AG04449 (cell line): ENCODE data around the gene LCP2.
"Not testable (repeated sequence)": the region's sequence is repeated elsewhere in the genome, so short reads cannot be mapped to it uniquely, and the experiment has no call there.

Experiments used
- CTCF ChIA-PET: fragments of 350-600 bp; formaldehyde crosslinking; extraction: SDS; loops from one replicate; lab custom pipeline; 2021; ENCODE audit warnings: antibody characterized with exemption; lab: Yijun Ruan, JAX
- POLR2A ChIA-PET: fragments of 400-600, 350-600 bp; formaldehyde crosslinking; extraction: SDS; loops from one replicate; lab custom pipeline; 2020; ENCODE audit warnings: antibody characterized with exemption, inconsistent platforms; lab: Yijun Ruan, JAX
- DNase-seq: peaks from one replicate; pipeline ENCODE4 v3.0.0-alpha.2; 2010; ENCODE audit warnings: low read depth, low spot score
- H3K4me3 ChIP-seq: 2 replicates; pipeline ENCODE4 v1.5.1; 2011; ENCODE audit warnings: low read depth, mild to moderate bottlenecking, control low read depth, low read length
- TF ChIP-seq, protein P1 (sequence below): IDR thresholded peaks from one replicate; pipeline ENCODE4 v1.5.1; 2011; ENCODE audit warnings: mild to moderate bottlenecking, moderate library complexity, low read length, control low read depth, inconsistent platforms; ENCODE audit not compliant: insufficient read depth; ENCODE audit errors: missing control alignments

The LCP2 gene

DNA sequence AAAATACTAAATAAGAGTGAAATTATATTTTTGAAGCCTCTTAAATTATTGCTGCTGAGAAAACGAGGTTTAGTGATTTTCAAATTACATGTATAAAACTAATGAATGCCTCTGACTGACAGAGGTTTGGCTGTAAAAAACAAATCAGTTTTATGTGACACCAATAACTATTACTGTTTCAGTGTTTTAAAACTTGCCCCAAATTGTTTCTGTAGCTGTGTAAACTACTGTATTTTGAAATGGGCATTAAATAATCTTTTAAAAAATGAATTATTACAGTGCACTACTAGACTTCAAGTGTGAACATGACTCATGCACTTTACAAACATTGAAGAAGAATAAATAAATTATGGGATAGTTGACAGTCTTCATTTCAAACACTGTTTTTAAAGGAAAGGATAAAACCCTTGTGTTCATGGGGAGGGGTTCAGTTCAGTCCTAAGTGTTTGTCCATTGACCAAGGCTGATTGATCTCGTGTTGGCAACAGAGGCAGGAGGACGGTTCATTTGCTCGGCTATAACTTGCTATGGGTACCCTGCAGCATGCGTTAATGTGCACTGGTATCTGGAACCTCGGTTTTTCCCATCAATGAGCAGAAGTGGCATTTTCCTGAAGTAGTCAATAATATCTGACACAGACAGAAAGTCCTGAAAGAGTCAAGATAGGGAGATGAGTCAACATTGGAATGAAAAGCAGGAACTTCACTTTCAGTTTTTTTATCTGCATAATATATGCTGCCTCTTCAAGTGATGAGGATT lies 49.2 kb downstream of the LCP2 start:
- TF ChIP-seq, protein P1, sequence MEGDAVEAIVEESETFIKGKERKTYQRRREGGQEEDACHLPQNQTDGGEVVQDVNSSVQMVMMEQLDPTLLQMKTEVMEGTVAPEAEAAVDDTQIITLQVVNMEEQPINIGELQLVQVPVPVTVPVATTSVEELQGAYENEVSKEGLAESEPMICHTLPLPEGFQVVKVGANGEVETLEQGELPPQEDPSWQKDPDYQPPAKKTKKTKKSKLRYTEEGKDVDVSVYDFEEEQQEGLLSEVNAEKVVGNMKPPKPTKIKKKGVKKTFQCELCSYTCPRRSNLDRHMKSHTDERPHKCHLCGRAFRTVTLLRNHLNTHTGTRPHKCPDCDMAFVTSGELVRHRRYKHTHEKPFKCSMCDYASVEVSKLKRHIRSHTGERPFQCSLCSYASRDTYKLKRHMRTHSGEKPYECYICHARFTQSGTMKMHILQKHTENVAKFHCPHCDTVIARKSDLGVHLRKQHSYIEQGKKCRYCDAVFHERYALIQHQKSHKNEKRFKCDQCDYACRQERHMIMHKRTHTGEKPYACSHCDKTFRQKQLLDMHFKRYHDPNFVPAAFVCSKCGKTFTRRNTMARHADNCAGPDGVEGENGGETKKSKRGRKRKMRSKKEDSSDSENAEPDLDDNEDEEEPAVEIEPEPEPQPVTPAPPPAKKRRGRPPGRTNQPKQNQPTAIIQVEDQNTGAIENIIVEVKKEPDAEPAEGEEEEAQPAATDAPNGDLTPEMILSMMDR = no peak
- no peak overlapping the region for H3K4me3 ChIP-seq
- CTCF ChIA-PET = interaction anchor here (1.3 to 2.9 kb wide), 2 partner anchors 10 to 23 kb away, joined by 4 to 6 read pairs; no protein-coding TSS in a partner anchor
- no peak for DNase-seq
- POLR2A ChIA-PET = no interaction called here

DNA sequence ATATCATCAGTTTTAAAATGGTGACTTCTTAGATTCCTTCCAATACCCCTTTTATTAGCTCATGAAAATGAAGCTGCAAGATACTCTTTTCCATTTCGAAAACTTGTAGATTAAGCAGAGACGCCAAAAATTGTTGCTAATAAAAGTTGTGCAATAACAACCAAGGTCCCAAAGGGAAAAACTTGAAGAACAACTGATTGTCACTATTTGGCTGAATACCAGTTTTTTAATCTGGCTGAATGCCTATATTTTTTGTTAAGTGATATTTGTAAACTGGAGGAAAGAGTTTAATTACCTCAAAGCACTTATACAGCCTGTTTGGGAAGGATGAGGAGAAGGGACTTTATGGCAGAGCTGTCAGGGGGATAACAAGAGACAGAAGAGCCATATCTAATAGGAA lies 50.2 kb downstream of the LCP2 start:
- ChIA-PET POLR2A (no interaction called here), CTCF (interaction anchor here (1.2 to 2.9 kb wide), 4 partner anchors 9 to 377 kb away, joined by 3 to 12 read pairs (median 5); no protein-coding TSS in a partner anchor)
- TF ChIP-seq, protein P1 = no peak
- DNase-seq = no peak
- no peak overlapping the region for H3K4me3 ChIP-seq

DNA sequence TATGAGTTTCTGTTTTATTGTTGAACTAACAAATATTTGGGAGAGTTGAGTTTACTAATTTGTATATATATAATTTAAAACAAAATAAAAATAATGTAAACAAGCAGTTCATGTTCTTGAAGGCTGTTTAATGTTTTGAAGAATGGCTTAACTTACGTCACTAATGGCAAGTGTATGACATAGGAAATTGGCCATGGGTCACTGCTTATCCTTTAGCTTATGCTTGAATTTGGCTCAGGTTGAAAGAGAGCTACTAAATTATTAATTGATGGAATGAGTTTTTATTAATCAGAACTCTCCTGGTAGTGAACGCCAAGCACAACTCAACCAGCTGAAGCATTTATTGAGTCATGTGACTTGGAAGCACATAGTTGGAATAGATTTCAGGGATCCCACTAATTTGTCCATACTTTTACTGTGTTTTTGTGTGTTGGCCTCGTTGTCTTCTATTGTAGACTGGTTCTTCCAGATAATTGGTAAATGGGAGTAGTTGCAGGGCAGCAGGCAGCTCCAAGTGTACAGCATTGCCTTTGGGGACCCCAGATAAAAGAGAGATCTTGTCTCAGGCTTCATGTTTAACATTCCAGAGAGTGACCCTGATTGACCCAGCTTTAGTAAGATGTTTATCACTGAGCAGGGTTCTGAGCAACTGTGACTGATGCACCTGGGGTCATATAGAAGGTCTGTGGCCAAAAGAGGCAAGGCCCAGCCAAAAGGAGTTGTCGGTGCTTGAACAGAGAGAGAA lies 51.3 kb downstream of the LCP2 start:
- TF ChIP-seq, protein P1 = no peak
- DNase-seq = no peak
- CTCF ChIA-PET = interaction anchor here (0.6 to 2.9 kb wide), 5 partner anchors 8 to 378 kb away, joined by 3 to 12 read pairs (median 3); no protein-coding TSS in a partner anchor
- H3K4me3 ChIP-seq = no peak overlapping the region
- POLR2A ChIA-PET = no interaction called here

DNA sequence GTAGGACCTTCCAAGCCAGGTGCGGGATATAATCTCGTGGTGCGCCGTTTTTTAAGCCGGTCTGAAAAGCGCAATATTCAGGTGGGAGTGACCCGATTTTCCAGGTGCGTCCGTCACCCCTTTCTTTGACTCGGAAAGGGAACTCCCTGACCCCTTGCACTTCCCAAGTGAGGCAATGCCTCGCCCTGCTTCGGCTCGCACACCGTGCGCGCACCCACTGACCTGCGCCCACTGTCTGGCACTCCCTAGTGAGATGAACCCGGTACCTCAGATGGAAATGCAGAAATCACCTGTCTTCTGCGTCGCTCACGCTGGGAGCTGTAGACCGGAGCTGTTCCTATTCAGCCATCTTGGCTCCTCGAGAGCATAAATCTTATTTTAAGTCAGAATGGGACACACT lies 52.1 kb downstream of the LCP2 start:
- POLR2A ChIA-PET, DNase-seq, H3K4me3 ChIP-seq: not testable (repeated sequence)
- CTCF ChIA-PET = interaction anchor here (0.9 to 2.6 kb wide), 2 partner anchors 22 to 174 kb away, joined by 3 to 12 read pairs; no protein-coding TSS in a partner anchor

DNA sequence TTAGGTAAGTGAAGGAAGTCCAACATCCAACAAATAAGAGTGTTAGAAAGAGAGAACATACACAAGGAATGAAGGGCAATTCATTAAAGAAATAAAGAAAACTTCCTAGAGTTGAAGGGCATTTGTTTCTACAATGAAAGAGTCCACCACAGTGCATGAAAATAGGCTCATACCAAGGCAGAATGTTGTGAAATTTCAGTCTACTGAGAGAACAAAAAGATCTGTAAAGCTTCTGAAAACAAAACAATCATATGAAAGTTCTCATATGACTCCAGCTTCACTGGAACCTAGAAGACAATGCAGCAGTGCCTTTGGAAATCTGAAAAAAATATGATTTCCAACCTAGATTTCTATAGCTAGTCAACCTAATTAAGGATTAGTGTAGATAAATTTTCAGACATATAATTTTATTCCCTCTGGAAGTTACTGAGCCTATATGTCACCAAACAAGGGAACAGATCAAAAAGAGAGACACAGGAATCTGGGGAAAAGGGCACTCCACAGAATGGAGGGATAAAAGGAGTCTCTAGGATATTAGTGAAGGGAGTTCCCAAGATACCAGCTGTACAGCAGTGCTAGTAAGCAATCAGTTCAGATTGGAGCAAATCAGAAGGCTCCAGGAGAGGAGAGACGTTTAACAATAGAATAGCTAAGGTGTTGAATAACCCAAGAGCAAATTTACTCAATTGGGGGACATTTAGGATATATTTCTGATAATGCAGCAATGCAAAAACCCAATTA lies 59.0 kb downstream of the LCP2 start:
- ChIA-PET CTCF (interaction anchor here (1.6 to 6.3 kb wide), 4 partner anchors 9 to 183 kb away, joined by 4 to 37 read pairs (median 5); no protein-coding TSS in a partner anchor), POLR2A (no interaction called here)
- TF ChIP-seq, protein P1 = no peak
- no peak overlapping the region for H3K4me3 ChIP-seq
- DNase-seq = no peak

DNA sequence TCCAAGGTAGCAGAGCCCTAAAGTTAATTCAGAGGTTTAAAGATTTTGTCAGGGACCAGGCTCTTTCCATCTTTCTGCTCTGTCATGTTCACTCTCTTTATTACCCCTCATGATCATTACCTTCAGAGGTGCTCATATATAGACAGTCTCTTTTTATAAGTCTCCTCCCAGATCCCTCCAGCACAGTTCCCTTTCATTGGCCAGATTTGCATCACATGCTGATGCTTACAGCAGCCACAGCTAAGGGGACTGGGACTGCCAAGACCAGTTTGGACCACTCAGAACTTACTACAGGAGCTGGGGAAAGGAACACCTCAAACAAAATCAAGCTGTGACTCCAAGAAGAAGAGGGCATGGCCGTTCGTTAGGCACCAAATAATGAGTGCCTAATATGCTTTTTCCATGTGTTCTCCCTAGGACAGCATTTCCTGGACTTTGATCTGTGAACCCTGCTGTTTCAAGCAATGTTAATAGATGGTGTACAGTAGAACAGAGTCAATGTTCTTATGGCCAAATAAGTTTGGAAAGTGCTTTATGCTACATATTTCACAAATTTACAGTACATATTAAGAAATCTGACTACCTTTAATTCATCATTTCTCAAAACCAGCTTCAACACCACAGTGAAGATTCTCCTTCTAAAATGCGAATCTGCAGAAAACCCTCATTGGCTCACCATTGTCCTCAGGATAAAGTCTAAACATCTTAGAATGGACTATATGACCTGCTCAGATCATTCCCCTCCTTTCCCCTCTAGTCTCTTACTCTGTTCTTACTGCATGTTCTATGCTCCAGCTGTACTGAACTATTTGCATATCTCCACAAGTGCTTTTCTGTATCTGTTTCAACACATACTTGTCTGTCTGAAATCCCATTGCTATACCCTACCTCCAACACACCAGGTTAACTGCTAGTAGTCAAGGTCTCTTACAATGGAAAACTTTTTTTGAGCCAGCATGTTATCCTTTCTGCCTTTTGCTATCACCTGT lies 61.4 kb downstream of the LCP2 start:
- CTCF ChIA-PET = interaction anchor here (0.7 to 6.3 kb wide), 5 partner anchors 10 to 136 kb away, joined by 3 to 37 read pairs (median 3); no protein-coding TSS in a partner anchor
- no peak for DNase-seq
- TF ChIP-seq, protein P1 = no peak
- no peak overlapping the region for H3K4me3 ChIP-seq
- POLR2A ChIA-PET = no interaction called here
